Measurements from ENCODE around the gene LDLRAD3. TPM values are rescaled to one million over a fixed set of nuclear protein-coding genes. Genes with fewer than 3 reads are reported as not detected.

Gene LDLRAD3
- total RNA-seq, 2 donors from 2014 or later, result 0.10 to 1.8 TPM

DNA sequence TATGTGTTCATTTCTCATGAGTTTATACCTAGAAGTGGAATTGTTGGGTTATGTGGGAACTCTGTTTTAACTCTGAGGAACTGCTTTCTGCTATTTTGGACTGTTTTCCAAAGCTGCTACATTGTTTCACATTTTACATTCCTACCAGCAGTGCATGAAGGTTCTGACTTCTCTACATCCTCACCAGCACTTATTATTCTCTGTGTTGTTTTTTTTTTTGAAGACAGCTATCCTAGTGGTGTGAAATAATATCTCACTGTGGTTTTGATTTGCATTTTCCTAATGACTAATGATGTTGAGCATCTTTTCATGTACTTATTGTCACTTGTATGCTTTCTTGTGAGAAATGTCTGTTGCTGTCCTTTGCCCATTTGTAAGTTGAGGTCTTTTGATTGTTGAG is 175.4 kb downstream of the LDLRAD3 start:
- H3K4me1 Mint-ChIP-seq (ENCODE audit: low read depth in 2 of 2), result no peaks in the 10 kb centered on the region

DNA sequence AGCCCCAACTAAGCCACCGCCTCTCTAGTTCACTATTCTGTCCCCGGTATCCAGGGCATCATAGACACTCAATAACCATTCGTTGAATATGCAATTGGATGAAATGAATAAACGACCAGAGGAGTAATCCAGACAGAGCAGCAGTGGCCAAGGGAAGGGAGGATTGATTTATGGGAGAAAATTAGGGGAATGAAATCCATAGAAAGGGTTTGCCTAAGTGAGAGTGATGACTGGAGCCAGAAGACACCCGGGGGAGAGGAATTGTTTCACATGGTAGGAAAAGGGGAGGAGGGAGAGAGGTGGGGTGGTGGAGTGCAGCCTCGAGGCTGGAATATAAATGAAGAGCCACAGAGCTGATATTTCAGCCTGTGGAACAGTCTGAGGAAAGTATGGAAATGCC is 177.2 kb downstream of the LDLRAD3 start:
- DNase-seq (ENCODE audit: low spot score) (no peak), ATAC-seq (no peak)
- H3K27me3 Mint-ChIP-seq, result peaks cover 13 to 33% of the 10 kb centered on the region in 2 donors
- H3K4me1 Mint-ChIP-seq (ENCODE audit: low read depth in 2 of 2), result no peaks in the 10 kb centered on the region
- no peak overlapping the region for H3K4me3 Mint-ChIP-seq
- H3K9me3 Mint-ChIP-seq, result no peaks in the 10 kb centered on the region
- no peak overlapping the region for H3K27ac Mint-ChIP-seq
- H3K36me3 Mint-ChIP-seq, result no peaks in the 10 kb centered on the region

More for the DNA sequence above, 175.4 kb downstream of the LDLRAD3 start:
- no peak overlapping the region for H3K27ac Mint-ChIP-seq
- DNase-seq (ENCODE audit: low spot score) (no peak), ATAC-seq (no peak)
- no peaks in the 10 kb centered on the region for H3K36me3 Mint-ChIP-seq
- H3K9me3 Mint-ChIP-seq, result no peaks in the 10 kb centered on the region
- peaks cover 14 to 21% of the 10 kb centered on the region in 2 donors for H3K27me3 Mint-ChIP-seq
- H3K4me3 Mint-ChIP-seq, result no peak overlapping the region

DNA sequence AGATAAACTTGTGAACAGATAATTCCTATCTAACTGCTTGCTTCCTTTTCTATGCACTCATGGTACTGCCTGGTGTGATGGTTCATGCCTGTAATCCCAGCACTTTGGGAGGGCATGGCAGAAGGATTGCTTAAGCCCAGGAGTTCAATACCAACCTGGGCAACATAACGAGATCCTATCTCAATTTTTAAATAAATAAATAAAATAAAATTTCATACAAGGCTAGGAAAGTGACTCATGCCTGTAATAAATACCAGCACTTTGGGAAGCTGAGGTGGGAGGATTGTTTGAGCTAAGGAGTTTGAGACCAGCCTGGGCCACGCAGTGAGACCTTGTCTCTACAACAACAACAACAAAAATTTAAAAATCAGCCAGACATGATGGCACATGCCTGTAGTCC is 178.8 kb downstream of the LDLRAD3 start:
- Mint-ChIP-seq H3K36me3 (no peaks in the 10 kb centered on the region), H3K4me3 (no peak overlapping the region), H3K4me1 (ENCODE audit: low read depth in 2 of 2) (no peaks in the 10 kb centered on the region), H3K27me3 (peaks cover 15 to 37% of the 10 kb centered on the region in 2 donors), H3K27ac (no peak overlapping the region), H3K9me3 (no peaks in the 10 kb centered on the region)
- ATAC-seq (no peak), DNase-seq (ENCODE audit: low spot score) (no peak)

DNA sequence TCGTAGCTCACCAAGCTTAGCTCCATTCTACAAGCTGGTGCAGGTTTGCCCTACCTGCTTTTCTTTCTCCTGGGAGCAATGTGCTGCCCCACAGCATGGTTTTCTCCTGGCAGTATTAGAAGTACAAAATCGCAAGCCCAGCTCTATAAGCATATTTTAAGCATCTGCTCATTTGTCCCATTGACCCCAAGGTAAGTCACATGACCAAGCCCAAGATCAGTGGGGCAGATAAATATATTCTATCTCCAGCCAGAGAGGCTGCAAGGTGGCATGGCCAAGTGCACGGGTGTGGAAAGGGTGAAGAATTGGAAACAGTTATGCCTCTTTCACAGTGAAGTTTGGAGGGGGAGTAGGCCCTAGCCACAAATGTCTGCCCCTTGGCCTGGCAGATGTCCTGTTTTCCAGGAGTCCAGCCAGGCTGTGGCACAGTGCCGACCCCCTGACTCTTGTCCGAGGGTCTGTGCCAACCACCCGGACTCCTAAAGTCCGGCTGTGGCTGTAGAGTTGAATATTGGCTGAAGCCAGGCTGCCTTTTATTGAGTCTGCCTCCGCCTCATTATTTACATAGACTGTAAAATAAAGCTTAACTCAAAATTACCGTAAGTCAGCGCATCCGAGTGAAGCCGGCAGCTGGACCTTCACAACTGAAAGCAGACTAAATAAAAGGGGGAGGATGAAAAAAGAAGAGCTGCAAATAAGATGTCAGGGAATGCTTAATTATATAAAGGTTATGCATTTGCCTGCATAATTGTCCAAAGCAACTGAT is 179.7 kb downstream of the LDLRAD3 start:
- ATAC-seq (no peak), DNase-seq (ENCODE audit: low spot score) (no peak)
- Mint-ChIP-seq H3K36me3 (no peaks in the 10 kb centered on the region), H3K9me3 (no peaks in the 10 kb centered on the region), H3K4me3 (no peak overlapping the region), H3K4me1 (ENCODE audit: low read depth in 2 of 2) (no peaks in the 10 kb centered on the region), H3K27ac (no peak overlapping the region), H3K27me3 (peaks cover 10 to 28% of the 10 kb centered on the region in 2 donors)

DNA sequence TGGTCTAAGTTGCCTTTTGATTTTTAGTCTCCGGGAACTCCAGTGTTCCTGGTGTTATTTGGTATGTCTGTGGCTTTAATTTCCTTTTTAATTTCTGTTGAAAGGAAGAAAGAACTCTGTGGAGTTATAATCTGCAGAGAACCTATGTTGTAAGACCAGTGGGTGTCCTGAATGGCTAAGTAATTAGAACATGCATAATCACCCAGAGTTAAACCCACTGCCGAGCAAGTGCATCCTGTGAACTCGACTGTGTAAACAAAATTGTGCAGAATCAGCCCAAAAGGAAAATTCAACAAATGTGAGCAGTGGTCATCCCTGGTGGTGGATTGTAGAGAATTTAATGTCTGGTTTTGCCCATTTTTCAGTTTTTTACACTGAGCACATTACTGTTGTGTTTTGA is 182.8 kb downstream of the LDLRAD3 start:
- DNase-seq (ENCODE audit: low spot score) (no peak), ATAC-seq (no peak)
- H3K9me3 Mint-ChIP-seq, result no peaks in the 10 kb centered on the region
- no peaks in the 10 kb centered on the region for H3K4me1 Mint-ChIP-seq (ENCODE audit: low read depth in 2 of 2)
- no peak overlapping the region for H3K4me3 Mint-ChIP-seq
- H3K27ac Mint-ChIP-seq, result no peak overlapping the region
- no peaks in the 10 kb centered on the region for H3K36me3 Mint-ChIP-seq
- H3K27me3 Mint-ChIP-seq, result peaks cover 12 to 29% of the 10 kb centered on the region in 2 donors

DNA sequence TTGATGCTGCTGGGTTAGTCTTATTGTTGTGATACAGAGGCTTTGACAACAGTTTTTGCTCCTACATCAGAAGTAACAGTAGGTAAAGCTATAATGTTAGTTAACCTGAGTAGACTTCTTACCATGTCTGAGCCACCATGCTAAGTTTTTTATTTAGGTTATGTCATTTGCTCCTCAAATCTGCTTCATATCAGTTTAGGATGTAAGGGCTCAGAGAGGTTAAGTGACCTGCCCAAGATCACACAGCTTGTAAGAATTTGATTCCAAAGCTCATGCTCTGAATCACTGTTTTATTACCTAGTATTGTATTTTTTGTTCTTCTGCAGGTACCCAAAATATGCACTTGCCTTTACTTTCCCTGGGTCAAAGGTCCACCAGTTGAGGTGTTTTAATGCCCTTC is 183.7 kb downstream of the LDLRAD3 start:
- H3K27ac Mint-ChIP-seq, result no peak overlapping the region

DNA sequence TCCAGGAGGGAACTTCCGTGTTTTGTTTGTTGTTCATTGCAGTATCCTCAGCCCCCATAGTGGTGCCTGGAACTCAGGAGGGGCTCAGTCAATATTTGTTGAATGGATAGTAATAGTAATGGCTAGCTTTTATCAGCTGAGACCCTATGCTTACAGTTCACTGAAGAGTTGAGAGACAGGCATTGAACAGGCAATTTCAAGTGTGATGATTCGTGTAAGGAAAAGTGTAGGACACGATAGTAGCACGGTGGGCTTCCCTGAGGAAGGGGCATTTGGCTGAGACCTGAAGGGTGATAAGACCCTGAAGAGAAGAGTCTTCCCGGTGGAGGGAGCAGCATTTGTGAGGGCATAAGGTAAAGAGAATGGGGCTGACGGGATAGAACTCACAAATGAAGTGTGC is 186.1 kb downstream of the LDLRAD3 start:
- H3K27ac Mint-ChIP-seq, result no peak overlapping the region
- H3K27me3 Mint-ChIP-seq, result peaks cover 10 to 36% of the 10 kb centered on the region in 2 donors
- DNase-seq (ENCODE audit: low spot score) (no peak), ATAC-seq (no peak)
- H3K36me3 Mint-ChIP-seq, result no peaks in the 10 kb centered on the region
- no peaks in the 10 kb centered on the region for H3K4me1 Mint-ChIP-seq (ENCODE audit: low read depth in 2 of 2)
- H3K4me3 Mint-ChIP-seq, result no peak overlapping the region
- H3K9me3 Mint-ChIP-seq, result no peaks in the 10 kb centered on the region

More for the DNA sequence above, 183.7 kb downstream of the LDLRAD3 start:
- Mint-ChIP-seq H3K4me3 (no peak overlapping the region), H3K4me1 (ENCODE audit: low read depth in 2 of 2) (no peaks in the 10 kb centered on the region), H3K36me3 (no peaks in the 10 kb centered on the region), H3K27me3 (peaks cover 12 to 37% of the 10 kb centered on the region in 2 donors), H3K9me3 (no peaks in the 10 kb centered on the region)
- DNase-seq (ENCODE audit: low spot score) (no peak), ATAC-seq (no peak)

DNA sequence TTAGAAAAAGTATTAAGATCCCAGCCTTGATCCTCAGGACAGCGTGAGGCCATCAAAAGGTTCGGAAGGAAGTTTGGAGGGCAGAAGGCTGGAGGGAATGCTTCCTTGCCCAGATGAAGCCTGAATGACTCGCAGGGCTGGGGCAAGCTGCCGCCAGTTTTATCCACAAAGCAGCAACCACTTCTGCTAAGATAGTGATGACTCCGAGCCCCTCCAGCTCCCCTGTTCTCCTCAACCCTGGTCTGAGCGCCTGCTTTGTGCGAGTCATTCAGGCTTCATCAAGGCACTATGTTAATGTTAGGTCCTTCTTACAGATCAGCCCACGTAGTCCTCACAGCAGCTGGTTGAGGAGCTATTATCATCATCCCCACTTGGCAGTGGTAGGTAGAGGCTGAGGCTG is 186.5 kb downstream of the LDLRAD3 start:
- H3K36me3 Mint-ChIP-seq, result no peaks in the 10 kb centered on the region
- DNase-seq (ENCODE audit: low spot score), result no peak
- ATAC-seq, result no peak
- H3K4me3 Mint-ChIP-seq, result no peak overlapping the region
- no peak overlapping the region for H3K27ac Mint-ChIP-seq
- H3K27me3 Mint-ChIP-seq, result peaks cover 9 to 31% of the 10 kb centered on the region in 2 donors
- H3K4me1 Mint-ChIP-seq (ENCODE audit: low read depth in 2 of 2), result no peaks in the 10 kb centered on the region
- H3K9me3 Mint-ChIP-seq, result no peaks in the 10 kb centered on the region

DNA sequence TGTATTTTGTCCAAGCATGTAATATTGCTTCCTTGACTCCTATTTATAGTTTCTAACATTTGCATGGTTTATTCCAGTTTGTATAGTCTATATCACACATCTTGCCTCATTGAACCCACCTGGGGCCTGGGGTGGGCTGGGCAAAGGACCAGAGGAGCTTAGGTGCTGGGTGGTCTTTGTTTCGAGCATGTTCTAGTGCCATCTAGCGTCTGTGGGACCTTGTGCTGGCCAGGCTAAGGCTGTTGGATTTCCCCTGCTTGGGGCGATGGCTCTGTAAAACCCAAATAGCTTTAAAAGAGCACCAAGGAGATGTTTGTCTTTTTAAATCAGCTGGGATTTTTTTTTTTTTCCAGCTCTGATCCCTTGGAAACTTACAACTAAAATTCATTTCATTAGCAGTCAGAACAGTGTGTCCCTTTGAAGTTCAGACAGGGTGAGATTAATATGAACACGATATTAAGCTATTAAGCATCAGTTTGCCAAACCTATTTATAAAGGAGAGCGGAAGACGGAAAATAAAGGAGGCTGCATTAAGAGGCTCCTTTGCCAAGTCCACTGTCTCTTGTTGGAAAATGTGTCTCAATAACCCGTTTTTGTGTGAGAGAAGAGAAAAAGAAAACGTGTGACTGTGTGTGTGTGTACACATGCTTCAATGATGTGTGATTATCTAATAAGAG is 188.0 kb downstream of the LDLRAD3 start:
- H3K4me3 Mint-ChIP-seq, result no peak overlapping the region
- no peak overlapping the region for H3K27ac Mint-ChIP-seq
- no peaks in the 10 kb centered on the region for H3K9me3 Mint-ChIP-seq
- H3K36me3 Mint-ChIP-seq, result no peaks in the 10 kb centered on the region
- no peaks in the 10 kb centered on the region for H3K4me1 Mint-ChIP-seq (ENCODE audit: low read depth in 2 of 2)
- H3K27me3 Mint-ChIP-seq, result peaks cover 6 to 22% of the 10 kb centered on the region in 2 donors
- DNase-seq (ENCODE audit: low spot score) (no peak), ATAC-seq (no peak)

DNA sequence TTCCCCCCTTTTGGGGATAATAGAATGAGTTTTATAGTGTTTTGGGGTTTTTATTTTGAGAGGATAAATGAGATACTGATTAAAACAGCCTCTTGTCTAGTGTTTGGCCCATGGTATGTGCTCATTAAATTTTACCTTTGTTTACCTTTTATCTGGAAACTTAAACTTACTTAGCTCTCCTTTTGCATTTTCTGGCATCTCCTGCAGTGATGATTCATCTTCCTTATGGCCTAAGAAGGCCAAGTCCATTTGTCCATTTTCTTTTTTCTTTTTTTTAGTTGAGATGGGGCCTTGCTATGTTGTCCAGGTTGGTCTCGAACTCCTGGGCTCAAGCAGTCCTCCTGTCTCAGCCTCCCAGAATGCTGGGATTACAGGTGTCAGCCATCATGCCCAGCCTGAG is 189.1 kb downstream of the LDLRAD3 start:
- H3K36me3 Mint-ChIP-seq, result no peaks in the 10 kb centered on the region
- peaks cover 6 to 22% of the 10 kb centered on the region in 2 donors for H3K27me3 Mint-ChIP-seq
- ATAC-seq, result no peak
- H3K4me3 Mint-ChIP-seq, result no peak overlapping the region
- H3K27ac Mint-ChIP-seq, result no peak overlapping the region
- H3K4me1 Mint-ChIP-seq (ENCODE audit: low read depth in 2 of 2), result no peaks in the 10 kb centered on the region
- no peaks in the 10 kb centered on the region for H3K9me3 Mint-ChIP-seq
- no peak for DNase-seq (ENCODE audit: low spot score)

DNA sequence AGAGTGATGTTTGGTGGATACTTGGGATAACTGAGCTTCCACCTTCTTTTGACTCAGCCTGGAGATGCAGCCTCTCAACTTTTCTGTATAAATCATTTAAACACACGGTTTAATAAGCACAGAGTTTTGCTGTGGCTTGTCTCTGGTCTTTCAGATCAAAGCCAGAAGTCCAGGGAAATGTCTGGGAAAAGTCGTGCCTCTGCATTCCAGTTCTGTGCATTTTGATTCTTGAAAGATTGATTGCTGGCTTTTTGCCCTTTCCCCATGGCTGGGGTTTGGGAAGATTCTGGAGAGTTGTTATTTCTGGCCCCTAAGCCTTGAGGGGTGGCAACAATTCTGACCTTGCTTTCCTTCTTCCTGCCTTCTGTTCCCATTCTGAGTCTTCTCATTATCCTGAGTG is 191.2 kb downstream of the LDLRAD3 start:
- Mint-ChIP-seq H3K36me3 (no peaks in the 10 kb centered on the region), H3K4me1 (ENCODE audit: low read depth in 2 of 2) (no peaks in the 10 kb centered on the region), H3K27me3 (peaks cover under 1 to 15% of the 10 kb centered on the region in 2 donors)

DNA sequence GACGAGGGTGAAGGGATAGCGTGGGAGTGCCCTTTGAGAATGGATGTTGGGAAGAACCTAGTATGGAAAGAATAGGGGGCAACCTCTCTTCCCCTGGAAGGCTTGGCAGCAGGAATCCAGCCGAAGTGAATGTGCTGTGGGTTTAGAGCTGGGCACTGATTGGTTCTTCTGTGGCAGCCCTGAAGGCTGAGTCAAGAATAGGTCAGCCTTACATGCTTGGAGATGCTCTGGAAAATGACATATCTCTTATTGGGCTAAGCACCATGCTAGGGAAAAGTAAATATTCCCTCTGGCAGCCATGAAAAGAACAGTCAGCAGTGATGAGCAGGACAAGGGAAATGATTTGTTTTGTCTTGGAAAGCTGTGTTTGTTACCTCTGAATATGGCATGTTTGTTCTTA is 195.9 kb downstream of the LDLRAD3 start:
- Mint-ChIP-seq H3K9me3 (no peaks in the 10 kb centered on the region), H3K36me3 (no peaks in the 10 kb centered on the region), H3K27me3 (peaks cover 6 to 7% of the 10 kb centered on the region in 2 donors), H3K4me1 (ENCODE audit: low read depth in 2 of 2) (no peaks in the 10 kb centered on the region), H3K27ac (no peak overlapping the region), H3K4me3 (no peak overlapping the region)
- ATAC-seq, result no peak
- no peak for DNase-seq (ENCODE audit: low spot score)

More for the DNA sequence above, 191.2 kb downstream of the LDLRAD3 start:
- no peak overlapping the region for H3K4me3 Mint-ChIP-seq
- no peak overlapping the region for H3K27ac Mint-ChIP-seq
- no peaks in the 10 kb centered on the region for H3K9me3 Mint-ChIP-seq
- ATAC-seq, result no peak
- no peak for DNase-seq (ENCODE audit: low spot score)

DNA sequence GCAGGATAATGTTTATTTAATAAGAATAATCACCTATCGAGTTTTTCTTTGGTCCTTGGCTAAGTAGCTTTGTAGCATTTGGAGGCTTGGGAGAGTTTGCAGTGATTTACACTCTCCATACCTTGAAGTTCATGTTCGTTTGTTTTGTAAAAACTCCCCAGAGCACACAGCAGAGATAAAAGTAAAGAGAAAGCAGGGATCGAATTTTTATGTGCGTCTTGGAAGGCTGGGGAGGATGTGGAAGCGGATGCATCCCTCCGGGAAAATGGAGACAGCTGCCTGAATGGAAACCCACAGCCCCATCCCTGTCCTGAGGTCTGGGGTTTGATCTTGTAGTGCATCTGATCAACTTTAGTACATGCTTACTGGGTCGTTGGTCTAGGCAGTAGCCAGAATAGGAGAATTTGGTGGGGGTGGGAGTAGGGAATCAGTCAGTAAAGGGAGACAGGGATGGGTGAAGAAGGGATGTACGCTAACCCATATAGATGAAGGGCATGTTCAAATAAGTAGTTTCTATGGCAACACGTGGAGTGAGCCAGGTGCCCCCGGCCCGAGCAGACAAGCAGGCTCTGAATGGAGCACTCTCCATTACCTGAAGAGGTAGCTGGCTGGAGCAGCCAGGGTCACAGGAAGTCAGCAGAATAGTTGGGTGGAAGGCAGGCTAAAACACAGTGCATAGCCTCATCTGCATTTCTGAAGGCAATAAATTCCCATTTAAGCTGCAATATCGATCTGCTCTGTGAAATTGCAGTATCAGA is 197.5 kb downstream of the LDLRAD3 start:
- Mint-ChIP-seq H3K27me3 (peaks cover 6 to 7% of the 10 kb centered on the region in 2 donors), H3K36me3 (no peaks in the 10 kb centered on the region), H3K27ac (no peak overlapping the region), H3K9me3 (no peaks in the 10 kb centered on the region), H3K4me3 (no peak overlapping the region), H3K4me1 (ENCODE audit: low read depth in 2 of 2) (no peaks in the 10 kb centered on the region)
- ATAC-seq (no peak), DNase-seq (ENCODE audit: low spot score) (no peak)

DNA sequence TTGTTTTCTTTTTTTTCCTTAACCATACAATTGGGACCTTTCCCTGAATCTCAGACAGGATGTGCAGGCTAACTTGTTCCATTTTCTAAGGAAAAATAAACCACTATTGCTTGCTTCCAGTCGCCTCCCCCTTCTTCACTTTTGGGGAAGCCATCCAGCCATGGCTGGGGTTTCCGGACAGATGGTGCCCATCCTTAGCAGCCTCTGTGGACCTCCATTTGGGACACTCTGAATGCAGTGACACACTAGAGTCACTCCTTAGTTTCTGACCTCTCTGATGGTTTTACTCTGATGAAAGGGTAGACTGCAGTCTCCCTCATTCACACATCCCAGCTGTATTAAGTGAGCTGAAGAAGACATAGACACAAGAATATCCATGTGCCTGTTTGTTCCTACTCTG is 198.1 kb downstream of the LDLRAD3 start:
- no peaks in the 10 kb centered on the region for H3K9me3 Mint-ChIP-seq
- no peak overlapping the region for H3K4me3 Mint-ChIP-seq
- H3K27me3 Mint-ChIP-seq, result peaks cover 6 to 7% of the 10 kb centered on the region in 2 donors
- ATAC-seq (no peak), DNase-seq (ENCODE audit: low spot score) (no peak)
- H3K36me3 Mint-ChIP-seq, result no peaks in the 10 kb centered on the region
- H3K4me1 Mint-ChIP-seq (ENCODE audit: low read depth in 2 of 2), result no peaks in the 10 kb centered on the region
- H3K27ac Mint-ChIP-seq, result no peak overlapping the region
